Stimulated activated CD8-positive, alpha-beta memory T cell treated with anti-CD3 and anti-CD28 coated beads, Interleukin-2, amount 100 ng/mL, for 1 hour (primary cell): ENCODE measurements around the gene USHBP1.
A peak's percentile ranks its signal among the peaks of the same experiment; 100 is the strongest.

ENCODE experiments used
- DNase-seq, 2 donors: peaks; one replicate each; pipeline ENCODE4 v3.0.0-alpha.2; 2020; ENCODE audit warnings: low read depth in 2 of 2

Gene USHBP1, protein sequence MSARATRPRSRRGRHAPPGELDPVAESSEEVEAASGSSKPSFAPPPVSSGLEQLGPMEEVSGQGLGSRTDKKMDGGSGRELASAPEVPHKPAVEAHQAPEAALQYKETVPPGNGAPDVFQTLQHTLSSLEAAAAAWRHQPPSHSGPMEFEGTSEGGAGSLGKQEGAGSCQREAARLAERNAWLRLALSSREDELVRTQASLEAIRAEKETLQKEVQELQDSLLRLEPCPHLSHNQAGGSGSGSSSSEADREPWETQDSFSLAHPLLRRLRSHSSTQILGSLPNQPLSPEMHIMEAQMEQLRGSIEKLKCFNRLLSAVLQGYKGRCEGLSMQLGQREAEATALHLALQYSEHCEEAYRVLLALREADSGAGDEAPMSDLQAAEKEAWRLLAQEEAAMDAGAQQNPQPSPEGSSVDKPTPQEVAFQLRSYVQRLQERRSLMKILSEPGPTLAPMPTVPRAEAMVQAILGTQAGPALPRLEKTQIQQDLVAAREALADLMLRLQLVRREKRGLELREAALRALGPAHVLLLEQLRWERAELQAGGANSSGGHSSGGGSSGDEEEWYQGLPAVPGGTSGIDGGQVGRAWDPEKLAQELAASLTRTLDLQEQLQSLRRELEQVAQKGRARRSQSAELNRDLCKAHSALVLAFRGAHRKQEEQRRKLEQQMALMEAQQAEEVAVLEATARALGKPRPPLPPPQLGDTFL

DNA sequence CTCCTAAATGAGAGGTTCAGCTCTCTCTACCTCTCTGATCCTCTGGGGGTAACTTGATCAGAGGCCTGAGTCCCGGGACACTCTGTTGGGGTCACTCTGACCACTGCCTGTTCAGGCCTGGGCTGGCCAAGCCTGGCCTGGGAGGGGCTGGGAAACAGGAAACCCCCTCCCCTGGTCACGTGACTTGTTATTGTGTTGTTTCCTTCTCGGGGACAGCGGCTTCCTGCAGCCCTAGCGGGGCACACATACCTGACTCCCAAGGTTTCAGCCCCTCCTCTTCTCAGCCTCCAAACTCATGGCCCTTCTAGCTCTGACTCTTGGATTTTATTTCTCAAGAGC, at the start of gene USHBP1:
Gene USHBP1, minus strand, starts transcription at position 105 of the 339 bp plus-strand sequence. CDS start 446 bp downstream, outside the sequence.
- no peak for DNase-seq

DNA sequence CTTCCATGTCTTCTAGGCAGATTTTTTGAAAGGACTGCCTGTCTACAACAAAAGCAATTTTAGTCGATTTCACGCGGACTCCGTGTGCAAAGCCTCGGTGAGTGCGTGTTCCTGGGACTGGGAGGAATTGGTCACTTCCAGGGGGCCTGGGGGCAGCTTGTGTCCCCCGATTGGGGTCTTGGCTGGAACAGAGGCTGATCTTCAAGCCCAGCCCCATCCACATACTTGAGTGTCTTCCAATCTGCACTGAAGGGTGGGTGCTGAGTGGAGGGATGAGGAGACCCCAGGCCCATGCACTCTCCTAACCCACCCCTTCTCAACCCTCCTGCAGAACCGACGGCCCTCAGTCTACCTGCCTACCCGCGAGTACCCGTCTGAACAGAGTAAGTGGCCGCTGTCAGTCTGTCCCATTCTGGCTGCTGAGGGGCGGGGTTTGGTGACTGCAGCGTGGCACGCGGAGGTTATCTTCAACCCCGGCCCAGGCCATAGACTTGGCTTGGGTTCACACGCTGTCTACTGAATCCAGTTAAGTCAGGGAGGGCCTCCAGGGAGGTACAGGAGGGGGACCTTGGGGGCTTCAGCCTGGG, 49.6 kb upstream of the USHBP1 start:
- no peak for DNase-seq

- no peak for DNase-seq
These were observed 47.9 kb upstream of the USHBP1 start for GRCh38 chr19:17312189-17313113.

GRCh38 chr19:17311455-17312188, 47.1 kb upstream of the USHBP1 start:
- DNase-seq = no peak

DNA sequence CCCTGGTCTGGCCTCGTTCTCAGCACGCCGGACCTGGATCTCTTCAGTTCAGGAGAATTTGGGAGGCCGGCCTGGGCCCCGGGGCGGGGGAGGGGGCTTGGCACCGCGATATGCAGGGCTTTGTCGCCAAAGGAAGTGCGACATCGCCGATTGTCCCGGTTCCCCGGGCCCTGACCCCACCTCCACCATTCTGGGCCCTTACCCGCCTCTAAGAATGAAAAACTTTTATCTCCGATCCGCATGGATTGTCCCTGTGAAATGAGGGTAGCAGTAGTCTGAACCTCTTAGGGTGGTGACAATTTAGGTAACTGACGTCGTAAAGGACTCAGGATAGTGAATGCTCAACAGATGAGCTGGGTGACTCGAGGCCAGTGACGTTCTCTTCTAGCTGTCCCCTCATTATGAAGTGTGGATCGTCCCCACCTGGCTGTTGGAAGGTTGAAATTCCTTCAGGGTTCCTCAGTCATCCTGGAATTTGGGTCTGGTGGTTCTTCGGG, 45.5 kb upstream of the USHBP1 start:
- no peak for DNase-seq

DNA sequence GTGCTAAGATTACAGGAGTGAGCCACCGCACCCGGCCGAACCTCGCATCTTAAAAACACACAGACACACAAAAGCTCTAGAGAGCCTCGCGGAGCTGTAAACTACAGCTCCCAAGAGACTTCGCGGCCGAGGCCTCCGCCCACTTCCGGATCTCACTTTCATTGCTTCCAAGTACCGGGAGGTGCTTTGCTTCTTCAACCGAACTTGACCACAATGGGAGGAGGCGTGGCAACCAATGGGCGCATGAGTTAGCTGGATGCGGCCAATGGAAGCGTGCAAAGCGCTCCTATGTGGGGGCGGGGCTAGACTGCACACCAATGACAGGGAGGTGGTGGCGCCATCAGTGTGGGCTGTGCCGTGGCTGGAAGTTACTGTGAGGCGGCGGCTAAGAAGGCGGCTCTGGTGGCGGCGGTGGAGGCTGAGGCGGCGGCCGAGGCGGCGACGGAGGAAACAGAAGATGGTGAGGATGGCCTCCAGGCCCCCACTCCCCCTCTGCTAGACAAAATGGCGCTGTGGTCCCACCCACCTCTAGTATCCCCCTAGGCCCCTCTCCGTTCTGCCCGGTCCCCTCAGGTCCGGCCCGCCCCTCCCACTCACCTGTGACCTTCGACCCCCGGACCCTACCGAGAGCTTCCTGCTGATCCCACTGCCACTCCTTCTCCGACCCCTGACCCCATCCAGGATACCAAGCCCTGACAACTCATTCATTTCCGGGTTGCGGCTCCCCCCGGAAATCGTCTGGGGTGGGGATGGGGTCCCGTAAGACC, 44.8 kb upstream of the USHBP1 start, which contains the start of gene DDA1:
Gene DDA1, plus strand, starts transcription at position 366 of the 767 bp plus-strand sequence. Its CDS starts 92 bp downstream, at position 458.
- DNase-seq = peak; percentile 94 to 99

- no peak for DNase-seq
These were observed 43.4 kb upstream of the USHBP1 start for GRCh38 chr19:17307876-17308377.

- no peak for DNase-seq
These were observed 41.8 kb upstream of the USHBP1 start for GRCh38 chr19:17306285-17306714.

DNA sequence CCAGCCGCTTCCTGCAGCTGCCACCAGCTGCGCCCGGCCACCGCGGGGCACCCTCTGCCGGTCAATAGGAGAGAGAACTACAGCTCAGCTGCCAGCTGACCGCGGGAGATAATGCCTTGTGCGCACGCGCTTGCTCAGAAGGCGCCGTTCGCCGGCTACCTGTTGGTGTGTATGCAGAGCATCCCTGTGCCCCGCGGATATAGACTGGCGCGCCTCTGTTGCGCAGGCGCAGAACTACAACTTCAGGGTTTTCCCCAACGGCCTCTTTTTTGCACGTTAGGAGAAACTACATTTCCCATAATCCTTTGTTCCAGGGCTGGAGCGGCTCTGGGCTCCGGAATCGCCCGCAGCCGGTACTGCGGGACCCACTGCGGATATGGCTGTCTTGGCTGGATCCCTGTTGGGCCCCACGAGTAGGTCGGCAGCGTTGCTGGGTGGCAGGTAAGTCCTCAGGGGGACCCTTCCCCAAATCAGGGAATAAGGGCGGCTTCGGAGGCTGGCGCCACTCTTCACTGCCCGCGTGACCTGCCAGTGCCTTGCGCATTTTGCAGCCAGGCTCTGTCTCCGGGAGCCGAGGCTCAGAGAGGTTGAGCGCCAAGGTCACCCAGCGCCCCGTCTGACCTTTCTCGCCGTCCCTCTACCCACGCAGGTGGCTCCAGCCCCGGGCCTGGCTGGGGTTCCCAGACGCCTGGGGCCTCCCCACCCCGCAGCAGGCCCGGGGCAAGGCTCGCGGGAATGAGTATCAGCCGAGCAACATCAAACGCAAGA, 41.2 kb upstream of the USHBP1 start, which contains the start of gene MRPL34:
Gene MRPL34, plus strand, starts transcription at position 356 of the 768 bp plus-strand sequence. Its CDS starts 21 bp downstream, at position 377.
- DNase-seq = peak; percentile 84 to 86

DNA sequence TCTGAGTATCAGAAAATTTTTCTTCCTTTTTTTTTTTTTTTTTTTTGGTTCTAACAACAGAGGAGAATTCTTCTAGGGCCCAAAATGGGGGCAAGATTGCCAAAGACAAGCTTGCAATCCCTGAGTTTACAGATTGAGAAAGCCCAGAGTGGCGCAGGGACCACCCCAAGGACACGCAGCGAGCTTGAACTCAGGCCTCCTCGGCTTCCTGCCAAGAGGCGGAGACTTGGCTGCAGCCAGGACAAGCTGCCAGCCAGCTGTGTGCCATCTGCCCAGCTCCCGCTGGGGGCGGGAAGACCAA, 40.6 kb upstream of the USHBP1 start:
- DNase-seq = no peak

DNA sequence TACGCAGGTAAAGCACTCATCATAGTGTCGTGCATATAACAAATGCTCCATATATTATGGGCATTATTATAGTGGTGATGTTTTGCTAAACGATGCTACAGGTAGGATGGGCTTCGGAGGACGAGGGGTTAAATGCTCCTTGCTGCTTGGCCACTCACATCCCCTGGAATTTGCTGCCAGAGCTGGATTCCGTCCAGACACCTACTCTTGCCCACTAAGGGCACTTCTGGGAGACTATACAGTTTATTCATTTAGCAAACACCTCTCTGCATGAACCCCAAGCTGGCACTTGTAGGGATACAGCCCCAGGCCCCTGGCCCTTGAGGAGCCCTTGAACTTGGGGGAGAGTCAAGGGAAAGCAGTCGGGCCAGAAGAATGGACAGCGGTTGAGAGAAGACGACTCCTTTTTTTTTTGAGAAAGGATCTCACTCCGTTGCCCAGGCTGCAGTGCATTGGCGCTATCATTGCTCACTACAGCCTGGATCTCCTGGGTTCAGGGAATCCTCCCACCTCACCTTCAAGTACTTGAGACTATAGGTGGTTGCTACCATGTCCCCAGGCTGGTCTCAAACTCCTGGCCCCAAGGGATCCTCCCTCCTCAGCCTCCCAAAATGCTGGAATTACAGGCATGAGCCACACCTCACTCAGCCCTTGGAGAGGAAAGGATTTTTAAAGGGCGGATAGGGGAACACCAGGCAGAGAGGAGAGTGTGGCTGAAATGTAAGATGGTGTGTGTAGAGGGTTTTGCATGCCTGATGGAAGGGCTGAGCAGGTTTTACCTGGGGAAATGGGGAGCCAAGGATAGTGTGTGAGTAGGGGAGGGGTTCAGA, 40.1 kb upstream of the USHBP1 start:
- DNase-seq = no peak

GRCh38 chr19:17303940-17304267, 39.4 kb upstream of the USHBP1 start:
- no peak for DNase-seq

GRCh38 chr19:17303167-17303939, 38.8 kb upstream of the USHBP1 start, which contains the start of gene ABHD8:
ABHD8 (minus strand) TSS chr19:17303425; CDS start chr19:17301616, 1,809 bp downstream.
- peak; percentile 84 to 86 for DNase-seq

GRCh38 chr19:17302391-17303166, 38.0 kb upstream of the USHBP1 start:
- no peak for DNase-seq

GRCh38 chr19:17300992-17301619, 36.6 kb upstream of the USHBP1 start:
- no peak for DNase-seq

DNA sequence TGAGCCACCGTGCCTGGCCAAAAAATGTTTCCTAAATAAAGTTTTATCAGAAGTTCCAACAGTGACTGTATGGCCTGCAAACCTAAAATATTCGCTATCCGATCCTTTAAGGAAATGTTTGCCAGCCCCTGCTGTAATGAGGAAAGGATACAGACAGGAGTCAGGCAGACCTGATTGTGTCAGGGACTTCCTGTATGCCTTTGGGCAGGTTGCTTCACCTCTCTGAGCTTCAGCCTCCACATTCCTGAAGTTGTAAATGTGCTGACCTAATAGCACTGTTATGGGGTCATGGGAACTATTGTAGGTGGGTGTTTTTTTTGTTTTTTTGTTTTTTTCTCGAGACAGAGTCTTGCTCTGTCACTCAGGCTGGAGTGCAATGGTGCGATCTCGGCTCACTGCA, 32.4 kb upstream of the USHBP1 start:
- no peak for DNase-seq
